NCI-H187 treated with DMSO at 0.1 percent for 48 hours (cell line): ENCODE measurements around the gene FAM209B.
"Not testable (repeated sequence)": the region's sequence is repeated elsewhere in the genome, so short reads cannot be mapped to it uniquely, and the experiment has no call there.

ENCODE experiments used
- DNase-seq: peaks from one replicate; lab custom pipeline; 2025; lab: John Stamatoyannopoulos, UW

Gene FAM209B

DNA sequence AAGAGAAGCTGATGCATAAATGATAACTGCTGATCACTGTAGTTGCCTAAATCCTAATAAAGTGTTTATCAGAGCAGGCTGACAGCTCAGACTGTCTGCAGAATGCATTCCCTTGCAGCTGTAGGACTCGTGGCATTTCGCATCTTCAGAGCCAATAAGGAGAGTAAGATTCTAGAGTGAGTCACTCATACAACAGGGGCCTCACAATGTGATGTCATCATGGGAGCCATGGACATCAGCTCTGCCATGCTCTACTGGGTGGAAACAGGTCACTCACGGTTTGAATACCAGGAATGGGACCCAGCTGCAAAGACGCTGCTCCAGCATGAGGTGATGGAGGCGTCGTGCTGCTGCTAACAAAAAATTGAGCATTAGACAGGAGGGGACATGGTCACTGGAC lies 7.4 kb downstream of the FAM209B start:
- DNase-seq = no peak

- no peak for DNase-seq
Observed at GRCh38 chr20:56542489-56543030, 9.5 kb downstream of the FAM209B start.

GRCh38 chr20:56551571-56551970 lies 18.5 kb downstream of the FAM209B start:
- no peak for DNase-seq

GRCh38 chr20:56552911-56553629 lies 20.0 kb downstream of the FAM209B start:
- DNase-seq = no peak

DNA sequence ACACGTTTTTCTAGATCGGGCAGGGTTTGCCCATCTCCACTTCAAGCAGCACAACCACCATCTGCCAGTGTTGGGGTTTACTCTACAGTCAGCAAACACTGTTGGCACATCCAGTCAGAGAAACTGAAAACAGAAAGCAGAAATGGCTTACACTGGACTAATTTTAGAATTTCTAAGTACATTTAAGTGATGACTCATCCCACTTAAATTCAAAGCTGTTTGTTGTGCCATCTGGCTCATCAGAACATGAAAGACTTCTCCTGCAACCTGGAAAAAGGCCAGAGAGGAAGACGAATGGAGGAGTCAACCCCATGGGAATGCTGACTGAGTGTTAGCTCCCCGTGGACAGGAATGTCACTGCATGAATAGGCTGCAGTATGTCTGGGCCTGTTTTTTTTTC lies 21.8 kb downstream of the FAM209B start:
- peak; percentile 64 for DNase-seq

- DNase-seq = no peak
Observed at GRCh38 chr20:56558968-56559367, 25.9 kb downstream of the FAM209B start.

- not testable (repeated sequence) for DNase-seq
Observed at GRCh38 chr20:56564526-56564925, 31.5 kb downstream of the FAM209B start.

GRCh38 chr20:56565511-56565910 lies 32.5 kb downstream of the FAM209B start:
- no peak for DNase-seq

GRCh38 chr20:56566621-56567020 lies 33.6 kb downstream of the FAM209B start:
- peak; percentile 56 for DNase-seq

GRCh38 chr20:56570832-56571231 lies 37.8 kb downstream of the FAM209B start:
- no peak for DNase-seq

DNA sequence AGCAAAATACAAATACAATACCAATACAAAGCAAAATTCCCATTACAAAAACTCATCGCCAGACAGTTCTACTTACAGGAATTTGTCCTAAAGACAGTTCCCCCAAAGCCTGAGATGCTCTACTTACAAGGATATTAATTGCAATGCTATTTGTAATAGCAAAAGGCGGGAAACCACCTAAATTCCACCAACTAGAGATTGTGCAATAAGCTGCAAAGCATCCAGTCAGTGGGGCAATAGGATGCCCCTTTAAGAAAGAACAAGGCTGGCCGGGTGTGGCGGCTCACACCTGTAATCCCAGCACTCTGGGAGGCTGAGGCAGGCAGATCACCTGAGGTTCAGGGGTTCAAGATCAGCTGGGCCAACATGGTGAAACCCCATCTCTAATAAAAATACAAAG lies 39.1 kb downstream of the FAM209B start:
- DNase-seq = no peak

DNA sequence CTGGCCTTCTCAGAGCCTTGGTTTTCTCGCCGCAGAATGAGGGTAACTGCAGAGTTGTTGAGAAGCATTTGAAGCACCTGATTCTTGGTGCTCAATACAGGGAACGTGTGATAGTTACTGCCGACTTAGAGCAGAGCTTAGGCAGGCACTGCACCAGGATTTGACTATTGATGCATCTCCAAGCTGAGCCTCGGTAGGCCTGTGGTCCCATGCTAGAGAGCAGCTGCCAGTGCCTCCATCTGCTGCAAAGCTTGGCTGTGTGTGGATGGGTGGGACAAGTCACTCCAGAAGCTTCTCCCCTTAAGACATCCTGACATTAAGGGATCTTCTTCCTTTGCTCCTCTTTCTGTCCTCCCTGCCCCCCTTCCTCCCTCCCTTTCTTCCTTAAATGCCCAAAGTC lies 40.9 kb downstream of the FAM209B start:
- DNase-seq = no peak

DNA sequence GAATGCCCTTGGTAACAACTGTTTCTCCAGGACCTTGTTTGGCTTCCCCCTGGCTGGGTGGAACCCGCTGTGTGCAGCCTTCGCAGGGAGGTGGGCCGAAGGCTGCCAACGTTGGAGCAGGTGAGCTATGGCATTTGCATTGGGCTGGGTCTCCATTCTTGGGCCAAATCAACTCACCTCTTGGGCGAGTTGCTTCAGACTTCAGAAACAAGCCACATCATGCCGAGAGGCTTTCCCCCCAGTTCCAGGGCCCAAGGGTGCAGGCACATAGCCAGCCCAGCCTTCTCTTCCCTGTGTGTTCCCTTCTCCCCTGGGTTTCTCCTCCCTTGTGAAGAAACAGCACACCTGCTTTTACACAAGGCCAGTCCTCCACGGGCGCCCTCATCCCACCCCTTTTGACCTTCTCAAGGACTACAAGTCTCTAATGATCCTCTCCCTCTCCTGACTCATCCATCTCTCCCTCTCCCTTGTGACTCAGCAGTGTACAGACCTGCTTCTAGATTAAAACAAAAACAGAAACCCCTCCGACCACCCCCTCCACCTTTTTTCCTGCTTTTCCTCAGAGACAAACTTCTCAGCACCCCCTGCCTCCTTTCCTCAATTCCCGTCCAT lies 41.6 kb downstream of the FAM209B start:
- no peak for DNase-seq

DNA sequence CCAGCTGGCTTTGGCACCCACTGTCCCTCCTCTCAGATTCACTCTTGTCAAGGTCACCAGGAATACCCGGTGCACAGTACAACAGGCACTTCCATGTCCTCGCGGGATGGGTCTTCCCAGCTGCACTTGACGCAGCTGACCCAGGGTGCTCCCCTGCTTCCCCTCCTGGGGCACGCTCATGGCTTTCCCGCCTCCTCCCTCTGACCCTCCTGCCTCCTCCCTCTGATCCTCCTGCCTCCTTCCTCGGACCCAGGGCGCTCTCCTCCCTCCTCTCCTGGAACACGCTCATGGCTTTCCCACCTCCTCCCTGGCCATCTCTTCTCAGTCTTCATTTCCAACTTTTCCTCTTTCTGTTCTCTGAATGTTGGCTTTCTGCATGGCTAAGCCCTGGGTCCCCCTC lies 42.1 kb downstream of the FAM209B start:
- no peak for DNase-seq

DNA sequence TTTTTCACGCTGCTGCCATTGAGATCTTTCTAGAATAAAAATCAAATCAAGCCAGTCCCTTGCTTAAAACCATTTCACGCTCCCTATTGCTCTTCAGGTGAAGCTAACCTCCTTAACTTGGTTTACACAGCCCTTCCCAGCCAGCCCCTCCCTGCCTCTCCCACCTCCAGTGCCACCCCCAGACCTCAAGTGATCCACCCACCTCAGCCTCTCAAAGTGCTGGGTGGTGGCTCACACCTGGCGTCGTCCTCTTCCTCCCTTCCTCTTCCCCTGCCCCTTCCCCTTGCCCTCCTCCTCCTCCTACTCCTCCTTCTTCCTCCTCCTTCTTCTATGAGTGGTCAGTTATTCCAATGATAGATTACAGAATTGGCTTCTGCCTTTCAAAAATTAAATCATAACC lies 42.9 kb downstream of the FAM209B start:
- DNase-seq = no peak

GRCh38 chr20:56579301-56579710 lies 46.3 kb downstream of the FAM209B start:
- no peak for DNase-seq

GRCh38 chr20:56580226-56580625 lies 47.2 kb downstream of the FAM209B start:
- no peak for DNase-seq

DNA sequence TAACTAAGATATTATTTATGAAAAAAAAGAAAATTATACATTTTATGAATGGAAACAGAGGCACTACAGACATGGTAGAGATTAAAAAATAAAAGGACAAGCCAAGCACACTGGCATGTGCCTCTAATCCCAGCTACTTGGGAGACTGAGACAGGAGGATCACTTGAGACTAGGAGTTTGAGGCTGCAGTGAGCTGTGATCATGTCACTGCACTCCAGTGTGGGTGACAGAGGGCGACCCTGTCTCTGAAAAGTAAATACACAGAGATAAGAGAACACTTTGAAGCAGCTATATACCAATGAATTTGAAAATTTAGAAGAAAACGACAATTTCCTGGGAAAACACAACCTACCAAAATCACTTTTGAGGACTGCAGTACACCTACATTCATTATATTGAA lies 48.7 kb downstream of the FAM209B start:
- DNase-seq = no peak

GRCh38 chr20:56582542-56582941 lies 49.5 kb downstream of the FAM209B start:
- no peak for DNase-seq

GRCh38 chr20:56584916-56585315 lies 51.9 kb downstream of the FAM209B start:
- no peak for DNase-seq
